Measurements from ENCODE around the gene RAPSN.

The RAPSN gene

GRCh38 chr11:47448566-47449427 lies at the start of gene RAPSN:
Gene RAPSN (minus strand): TSS chr11:47449136. CDS start chr11:47448964, 172 bp downstream.
- no peak for DNase-seq

DNA sequence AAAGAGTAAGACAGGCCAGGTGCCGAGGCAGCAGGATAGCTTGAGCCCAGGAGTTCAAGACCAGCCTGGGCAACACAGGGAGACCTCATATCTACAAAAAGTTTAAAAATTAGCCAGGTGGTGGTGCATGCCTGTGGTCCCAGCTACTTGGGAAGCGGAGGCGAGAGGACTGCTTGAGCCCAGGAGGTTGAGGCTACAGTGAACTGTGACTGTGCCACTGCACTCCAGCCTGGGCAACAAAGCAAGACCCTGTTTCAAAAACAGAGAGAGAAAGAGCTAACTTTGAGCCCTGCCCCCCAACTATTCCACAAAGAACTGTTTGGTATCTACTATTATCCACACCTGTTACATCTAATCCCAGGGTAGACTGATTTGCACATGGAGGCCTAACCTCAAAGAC lies 49.2 kb upstream of the RAPSN start:
- no peak for DNase-seq

GRCh38 chr11:47496808-47497207 lies 47.9 kb upstream of the RAPSN start:
- no peak for DNase-seq

GRCh38 chr11:47495856-47496217 lies 46.9 kb upstream of the RAPSN start:
- no peak for DNase-seq

DNA sequence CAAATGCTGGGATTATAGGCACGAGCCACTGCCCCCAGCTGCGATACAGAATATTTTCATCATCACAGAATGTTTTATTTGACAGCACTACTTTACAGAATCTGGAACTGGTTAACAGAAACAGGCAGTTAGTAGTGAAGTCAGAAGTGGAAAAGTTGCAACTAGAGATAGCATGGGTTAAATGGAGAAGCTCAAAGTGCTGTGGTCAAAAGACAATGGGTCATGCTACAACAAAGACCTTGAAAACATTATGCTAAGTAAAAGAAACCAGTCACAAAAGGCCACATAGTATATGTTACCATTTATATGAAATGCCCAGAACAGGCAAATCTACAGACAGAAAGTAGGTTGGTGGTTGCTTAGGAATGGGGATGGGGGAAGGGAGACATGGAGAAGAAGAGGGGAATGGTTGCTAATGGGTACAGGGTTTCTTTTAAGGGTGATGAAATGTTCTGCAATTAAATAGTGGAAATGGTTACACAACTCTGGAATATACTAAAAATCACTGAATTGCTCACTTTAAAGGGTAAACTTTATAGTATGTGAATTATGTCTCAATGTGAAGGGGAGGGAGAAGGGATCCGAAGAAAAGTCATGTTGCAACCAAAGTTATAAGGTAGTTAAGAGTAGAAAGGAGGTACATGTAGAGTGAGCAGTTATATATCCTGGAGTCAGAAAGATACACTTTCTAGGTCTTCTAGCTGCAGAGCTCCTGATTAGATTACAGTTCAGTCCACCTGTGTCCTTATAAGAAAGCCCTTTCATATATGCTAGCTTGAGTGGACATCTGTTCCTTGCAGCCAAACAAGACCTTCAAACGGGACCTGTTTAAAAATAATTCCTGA lies 46.3 kb upstream of the RAPSN start:
- no peak for DNase-seq

DNA sequence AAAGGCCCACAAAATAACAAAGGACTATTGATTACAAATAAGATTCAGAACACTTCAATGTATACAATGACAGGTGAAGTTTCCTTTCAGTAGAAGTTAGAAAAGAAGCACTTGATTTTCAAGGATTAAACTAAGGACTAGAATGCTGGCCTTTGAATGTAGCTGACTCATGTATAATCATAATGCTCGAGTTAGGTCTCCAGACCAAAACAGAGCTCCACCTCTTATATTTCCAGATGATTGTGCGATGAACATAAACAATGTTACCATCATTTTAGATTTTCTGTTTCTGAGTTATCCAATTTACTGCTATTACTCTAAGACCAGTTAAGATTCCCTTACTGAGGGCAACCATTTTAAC lies 40.4 kb upstream of the RAPSN start:
- no peak for DNase-seq

- no peak for DNase-seq
Observed at GRCh38 chr11:47488674-47489394, 39.9 kb upstream of the RAPSN start.

GRCh38 chr11:47488111-47488510 lies 39.2 kb upstream of the RAPSN start:
- no peak for DNase-seq

GRCh38 chr11:47487421-47487820 lies 38.5 kb upstream of the RAPSN start:
- DNase-seq: no peak

- no peak for DNase-seq
Observed at GRCh38 chr11:47485107-47485506, 36.2 kb upstream of the RAPSN start.

DNA sequence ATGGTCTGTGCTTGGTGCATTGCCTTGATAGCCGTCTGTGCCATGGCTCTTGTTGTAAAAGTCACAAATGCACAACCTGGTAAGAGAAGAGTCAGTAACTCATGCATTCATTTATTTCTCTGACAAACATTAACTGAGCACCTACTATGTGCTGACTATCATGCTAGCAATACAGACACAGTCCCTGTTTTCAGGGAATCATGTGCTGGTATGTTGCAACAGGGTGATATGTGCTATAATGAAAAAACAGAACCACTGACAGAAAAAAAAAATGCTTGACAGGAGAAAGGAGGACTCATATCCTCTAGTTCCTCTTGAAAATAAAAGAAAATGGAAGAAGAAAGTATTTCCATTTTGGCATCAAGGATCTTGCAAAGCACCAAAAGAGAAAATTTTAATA lies 34.5 kb upstream of the RAPSN start:
- no peak for DNase-seq

DNA sequence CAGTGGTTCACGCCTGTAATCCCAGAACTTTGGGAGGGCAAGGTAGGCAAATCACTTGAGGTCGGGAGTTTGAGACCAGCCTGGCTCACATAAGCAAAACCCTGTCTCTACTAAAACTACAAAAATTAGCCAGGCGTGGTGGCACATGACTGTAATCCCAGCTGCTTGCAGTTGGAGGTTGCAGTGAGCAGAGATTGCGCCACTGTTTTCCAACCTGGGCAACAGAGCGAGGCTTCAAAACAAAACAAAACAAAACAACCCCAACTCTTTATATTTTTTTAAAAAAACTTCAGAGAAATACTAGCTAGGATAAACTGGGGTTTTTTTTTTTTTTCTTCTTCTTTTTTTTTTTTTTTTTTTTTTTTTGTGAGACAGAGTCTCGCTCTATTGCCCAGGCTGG lies 31.8 kb upstream of the RAPSN start:
- DNase-seq: no peak

- DNase-seq: no peak
Observed at GRCh38 chr11:47478651-47479329, 29.9 kb upstream of the RAPSN start.

GRCh38 chr11:47477753-47478152 lies 28.8 kb upstream of the RAPSN start:
- no peak for DNase-seq

- DNase-seq: no peak
Observed at GRCh38 chr11:47477323-47477722, 28.4 kb upstream of the RAPSN start.

- no peak for DNase-seq
Observed at GRCh38 chr11:47470671-47471070, 21.7 kb upstream of the RAPSN start.

DNA sequence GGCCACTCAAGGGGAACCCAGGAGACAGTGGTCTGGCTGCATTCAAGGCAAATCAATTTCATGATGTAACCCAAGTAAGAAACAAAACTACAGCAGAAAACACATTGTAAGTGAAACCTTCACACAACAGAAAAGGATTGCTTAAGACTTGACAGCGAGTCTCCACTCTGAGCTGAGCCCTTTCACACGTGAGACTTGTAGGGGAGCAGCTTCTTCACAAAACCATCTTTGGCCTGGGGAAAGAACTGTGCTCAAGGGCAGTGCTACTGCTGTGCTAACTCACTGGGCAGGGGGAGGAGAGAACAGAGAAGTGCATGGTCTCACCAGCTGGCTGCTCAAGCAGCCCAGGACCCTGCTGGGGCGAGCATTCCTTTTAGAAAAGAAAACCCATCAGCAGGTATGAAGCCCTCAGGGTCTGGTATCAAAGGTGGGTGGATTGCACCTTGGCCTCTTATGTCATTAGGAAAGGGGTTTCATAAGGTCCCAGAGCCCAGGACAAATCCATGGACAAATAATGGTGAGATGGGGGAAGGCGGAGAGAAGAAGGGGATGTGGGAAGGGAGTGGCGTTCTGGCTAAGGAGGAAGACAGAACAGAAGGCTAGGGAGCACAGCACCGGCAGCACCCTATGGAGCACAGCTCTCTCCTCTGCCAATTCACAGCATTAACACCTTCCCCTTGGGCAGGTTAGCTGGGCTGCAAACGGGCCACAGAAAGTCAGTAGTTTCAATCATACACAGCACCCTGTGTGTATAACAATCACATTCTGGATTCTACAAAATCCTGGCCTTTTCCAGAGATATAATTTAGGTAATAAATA lies 20.6 kb upstream of the RAPSN start:
- no peak for DNase-seq

DNA sequence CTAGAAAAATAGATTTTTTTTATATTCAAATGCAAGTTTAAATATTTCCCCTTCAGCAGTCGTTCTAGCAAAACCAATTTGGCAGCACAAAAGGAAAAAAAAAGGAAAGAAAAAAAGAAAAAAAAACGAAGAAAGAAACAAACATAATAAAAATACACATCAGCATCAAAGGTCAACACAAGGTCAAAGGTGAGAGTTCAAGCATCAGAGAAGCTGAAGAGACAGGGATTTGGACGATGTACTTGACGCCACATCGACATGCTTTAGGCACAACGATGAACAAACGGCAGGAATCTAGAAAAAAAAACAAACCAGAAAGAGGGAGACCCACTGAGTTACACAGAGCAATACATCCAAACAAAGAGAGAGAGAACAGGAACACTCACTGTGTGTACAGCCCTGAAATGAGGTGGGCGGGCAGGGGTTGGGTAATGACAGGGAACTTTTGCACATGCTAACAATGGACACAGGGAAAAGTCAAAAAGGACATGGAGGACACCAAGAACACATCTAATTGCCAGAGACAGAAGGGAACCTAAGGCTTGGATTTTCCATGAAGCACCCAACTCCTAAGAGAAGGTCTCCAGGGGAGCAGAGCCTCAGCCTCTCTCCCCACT lies 19.8 kb upstream of the RAPSN start:
- DNase-seq: no peak

- DNase-seq: no peak
Observed at GRCh38 chr11:47467357-47467756, 18.4 kb upstream of the RAPSN start.

GRCh38 chr11:47466701-47467250 lies 17.8 kb upstream of the RAPSN start:
- no peak for DNase-seq

- no peak for DNase-seq
Observed at GRCh38 chr11:47466201-47466600, 17.3 kb upstream of the RAPSN start.
